Breast epithelium (tissue), 4 donors: Measurements from ENCODE around the gene JDP2. TPM values are rescaled to one million over a fixed set of nuclear protein-coding genes. Genes with fewer than 3 reads are reported as not detected.

Experiments used
- DNase-seq, 2 donors: peaks; one replicate each; pipeline ENCODE4 v3.0.0-alpha.2; 2019; ENCODE audit warnings: low spot score in 2 of 2
- H3K27ac ChIP-seq, 2 donors: fragments of 200-600 bp; sonication (generic) in 1 of 2; one replicate each; pipeline ENCODE4 v1.5.1; 2016 to 2019; ENCODE audit warnings: mild to moderate bottlenecking in 1 of 2
- H3K27me3 ChIP-seq, 2 donors: fragments of 200-600 bp; sonication (generic) in 1 of 2; one replicate each; pipeline versions ENCODE4 v1.5.1 to v1.6.0; 2017 to 2019; ENCODE audit warnings: control low read depth in 1 of 2, mild to moderate bottlenecking in 1 of 2
- H3K36me3 ChIP-seq: fragments of 200-600 bp; one replicate; pipeline ENCODE4 v1.5.1; 2019
- H3K4me1 ChIP-seq, 2 donors: fragments of 200-600 bp; sonication (generic); one replicate each; pipeline ENCODE4 v1.5.1; 2016 to 2019; ENCODE audit warnings: control low read depth in 1 of 2
- H3K4me3 ChIP-seq, 3 donors: fragments of 200-600 bp; sonication (generic); 1 replicate in 2 of 3; 2 replicates in 1 of 3; pipeline ENCODE4 v1.5.1; 2016 to 2019; ENCODE audit warnings: mild to moderate bottlenecking in 3 of 3, moderate library complexity in 2 of 3
- H3K9me3 ChIP-seq, 2 donors: fragments of 200-600 bp; sonication (generic) in 1 of 2; one replicate each; pipeline ENCODE4 v1.5.1; 2016 to 2019; ENCODE audit warnings: control low read depth in 1 of 2
- POLR2A ChIP-seq: fragments of 450-650 bp; IDR thresholded peaks from one replicate; pipeline ENCODE4 v1.6.1; 2016; ENCODE audit warnings: antibody characterized with exemption, mild to moderate bottlenecking, moderate library complexity
- POLR2AphosphoS5 ChIP-seq, 3 donors: sonication (generic); formaldehyde crosslinking; IDR thresholded peaks; one replicate each; pipeline ENCODE4 v1.6.1; 2017; ENCODE audit warnings: antibody characterized with exemption in 3 of 3
- intact Hi-C: fragments of 100-400 bp; cut with DNase I; formaldehyde crosslinking; loops from one replicate; pipeline ENCODE4 v1.15.1; 2023; ENCODE audit warnings: low total_unique reads
- total RNA-seq, 3 donors: library from RNA; depleted of rRNA; stranded (reverse); fragments of >200 nt; gene quantifications; one replicate each; pipeline ENCODE4 v1.1.0, GENCODE V29; 2016
- TF ChIP-seq, protein P1 (sequence below), 3 donors: fragments of 450-650 bp; IDR thresholded peaks; one replicate each; pipeline ENCODE4 v1.5.1; 2016 to 2017; ENCODE audit warnings: antibody characterized with exemption in 3 of 3, mild to moderate bottlenecking in 3 of 3, moderate library complexity in 3 of 3

Gene JDP2
- total RNA-seq, 3 donors from 2014 or later, result 35.7 to 153 (median 58.3) TPM

GRCh38 chr14:75430116-75430515, 2.3 kb downstream of the JDP2 start:
- intact Hi-C loops, result no loop called here
- no peaks in the 10 kb centered on the region for H3K36me3 ChIP-seq
- H3K4me1 ChIP-seq, result peaks cover 12 to 17% of the 10 kb centered on the region in 2 donors
- no peaks in the 10 kb centered on the region for H3K9me3 ChIP-seq
- no peak for DNase-seq
- H3K4me3 ChIP-seq, result peak overlapping the region; percentile 77 to 96 (median 95)
- TF ChIP-seq POLR2AphosphoS5 (IDR thresholded peaks at IDR 0.05) (no peak), POLR2A (no peak)
- TF ChIP-seq, protein P1, sequence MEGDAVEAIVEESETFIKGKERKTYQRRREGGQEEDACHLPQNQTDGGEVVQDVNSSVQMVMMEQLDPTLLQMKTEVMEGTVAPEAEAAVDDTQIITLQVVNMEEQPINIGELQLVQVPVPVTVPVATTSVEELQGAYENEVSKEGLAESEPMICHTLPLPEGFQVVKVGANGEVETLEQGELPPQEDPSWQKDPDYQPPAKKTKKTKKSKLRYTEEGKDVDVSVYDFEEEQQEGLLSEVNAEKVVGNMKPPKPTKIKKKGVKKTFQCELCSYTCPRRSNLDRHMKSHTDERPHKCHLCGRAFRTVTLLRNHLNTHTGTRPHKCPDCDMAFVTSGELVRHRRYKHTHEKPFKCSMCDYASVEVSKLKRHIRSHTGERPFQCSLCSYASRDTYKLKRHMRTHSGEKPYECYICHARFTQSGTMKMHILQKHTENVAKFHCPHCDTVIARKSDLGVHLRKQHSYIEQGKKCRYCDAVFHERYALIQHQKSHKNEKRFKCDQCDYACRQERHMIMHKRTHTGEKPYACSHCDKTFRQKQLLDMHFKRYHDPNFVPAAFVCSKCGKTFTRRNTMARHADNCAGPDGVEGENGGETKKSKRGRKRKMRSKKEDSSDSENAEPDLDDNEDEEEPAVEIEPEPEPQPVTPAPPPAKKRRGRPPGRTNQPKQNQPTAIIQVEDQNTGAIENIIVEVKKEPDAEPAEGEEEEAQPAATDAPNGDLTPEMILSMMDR (IDR thresholded peaks at IDR 0.05), result no peak
- peak overlapping the region; percentile 59 to 94 for H3K27ac ChIP-seq
- no peaks in the 10 kb centered on the region for H3K27me3 ChIP-seq

- no peak for DNase-seq
- TF ChIP-seq, protein P1 (IDR thresholded peaks at IDR 0.05), result peak in 1 of 3 donors; percentile 17
- TF ChIP-seq POLR2A (no peak), POLR2AphosphoS5 (IDR thresholded peaks at IDR 0.05) (peak in 1 of 3 donors; percentile 51)
- no peaks in the 10 kb centered on the region for H3K27me3 ChIP-seq
- H3K4me1 ChIP-seq, result peaks cover 12 to 17% of the 10 kb centered on the region in 2 donors
- intact Hi-C loops, result no loop called here
- peak overlapping the region; percentile 77 to 96 (median 95) for H3K4me3 ChIP-seq
- no peaks in the 10 kb centered on the region for H3K9me3 ChIP-seq
- no peaks in the 10 kb centered on the region for H3K36me3 ChIP-seq
- H3K27ac ChIP-seq, result peak overlapping the region; percentile 37 to 94
Observed at GRCh38 chr14:75430526-75430925, 2.7 kb downstream of the JDP2 start.

DNA sequence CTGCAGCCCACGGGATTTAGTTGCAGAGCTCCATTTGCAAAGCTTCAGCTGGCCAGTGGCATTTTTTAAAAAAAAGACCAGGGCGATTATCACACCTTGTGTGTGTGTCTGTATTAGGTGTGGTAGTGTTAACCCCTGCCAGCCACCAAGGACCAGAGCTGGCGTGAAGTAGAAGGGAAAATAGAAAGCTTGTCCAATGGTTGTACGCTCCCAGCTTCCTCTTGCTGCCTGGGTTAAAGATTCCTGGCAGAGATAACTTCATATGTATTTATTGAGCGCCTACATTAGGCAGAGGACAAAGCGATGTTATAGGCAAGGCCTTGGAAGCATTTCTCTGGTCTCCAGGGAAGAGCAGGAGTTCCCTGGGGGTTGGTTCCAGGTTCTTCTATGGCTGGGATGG, 3.2 kb downstream of the JDP2 start:
- intact Hi-C loops, result no loop called here
- Histone ChIP-seq H3K27ac (peak overlapping the region; percentile 37 to 94), H3K27me3 (no peaks in the 10 kb centered on the region), H3K36me3 (no peaks in the 10 kb centered on the region), H3K4me1 (peaks cover 12 to 17% of the 10 kb centered on the region in 2 donors), H3K9me3 (no peaks in the 10 kb centered on the region), H3K4me3 (peak overlapping the region; percentile 77 to 96 (median 95))
- no peak for DNase-seq
- TF ChIP-seq, protein P1 (IDR thresholded peaks at IDR 0.05), result no peak
- TF ChIP-seq POLR2AphosphoS5 (IDR thresholded peaks at IDR 0.05) (no peak), POLR2A (no peak)

DNA sequence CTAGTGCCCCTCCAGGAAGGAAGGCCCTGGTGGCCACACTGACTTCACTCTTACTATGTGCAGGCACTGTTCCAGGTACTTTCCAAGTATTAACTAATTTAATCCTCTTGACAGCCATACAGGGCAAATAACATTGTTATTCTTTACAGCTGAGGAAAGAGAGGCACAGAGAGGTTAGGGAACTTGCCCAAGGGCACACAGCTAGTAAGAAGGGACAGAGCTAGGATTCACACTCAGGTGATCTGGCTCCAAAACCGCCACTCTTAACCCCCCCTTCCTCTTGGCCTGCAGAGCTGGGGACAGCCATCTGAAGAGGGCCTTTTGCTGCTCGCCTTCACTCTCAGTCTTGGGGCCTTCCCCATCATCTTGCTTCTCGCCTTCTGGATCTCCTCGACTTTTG, 4.0 kb downstream of the JDP2 start:
- intact Hi-C loops, result no loop called here

GRCh38 chr14:75432411-75432810, 4.6 kb downstream of the JDP2 start:
- TF ChIP-seq POLR2AphosphoS5 (IDR thresholded peaks at IDR 0.05), result no peak
- no peaks in the 10 kb centered on the region for H3K27me3 ChIP-seq
- H3K4me1 ChIP-seq, result peaks cover 12 to 17% of the 10 kb centered on the region in 2 donors
- H3K36me3 ChIP-seq, result no peaks in the 10 kb centered on the region
- H3K4me3 ChIP-seq, result no peak overlapping the region
- H3K27ac ChIP-seq, result peak overlapping the region in 1 of 2 donors; percentile 94
- intact Hi-C loops, result no loop called here
- DNase-seq, result no peak
- H3K9me3 ChIP-seq, result no peaks in the 10 kb centered on the region

More for the DNA sequence above, 4.0 kb downstream of the JDP2 start:
- H3K4me1 ChIP-seq, result peaks cover 12 to 17% of the 10 kb centered on the region in 2 donors
- no peaks in the 10 kb centered on the region for H3K27me3 ChIP-seq
- H3K4me3 ChIP-seq, result peak overlapping the region in 1 of 3 donors; percentile 95
- no peaks in the 10 kb centered on the region for H3K9me3 ChIP-seq
- peak overlapping the region; percentile 37 to 94 for H3K27ac ChIP-seq
- TF ChIP-seq POLR2A (no peak), POLR2AphosphoS5 (IDR thresholded peaks at IDR 0.05) (no peak)
- TF ChIP-seq, protein P1 (IDR thresholded peaks at IDR 0.05), result no peak
- no peaks in the 10 kb centered on the region for H3K36me3 ChIP-seq
- DNase-seq, result no peak
